K562 (cell line): ENCODE data around the gene CRKL. TPM values are rescaled to one million over a fixed set of nuclear protein-coding genes. Genes with fewer than 3 reads are reported as not detected.

Experiments
- COPS2 ChIP-seq: fragments of 450-650 bp; conservative IDR thresholded peaks from 2 replicates; pipeline ENCODE4 v1.6.1; 2016; ENCODE audit warnings: mild to moderate bottlenecking, moderate library complexity
- CREM ChIP-seq: IDR thresholded peaks from 2 replicates; pipeline ENCODE4 v1.6.1; 2014; ENCODE audit warnings: antibody characterized with exemption, low read depth
- ELF4 ChIP-seq: fragments of 450-650 bp; formaldehyde crosslinking; IDR thresholded peaks from 2 replicates; pipeline ENCODE4 v1.4.0; 2022; ENCODE audit warnings: missing genetic modification characterization
- GTF2A2 ChIP-seq: IDR thresholded peaks from 2 replicates; pipeline ENCODE4 v1.6.1; 2016; ENCODE audit warnings: mild to moderate bottlenecking, missing genetic modification characterization, missing compliant biosample characterization
- HINFP ChIP-seq: fragments of 450-650 bp; conservative IDR thresholded peaks from 2 replicates; pipeline ENCODE4 v1.6.1; 2016; ENCODE audit warnings: missing genetic modification characterization, low read depth, mild to moderate bottlenecking, control low read depth, missing compliant biosample characterization
- ILK ChIP-seq: fragments of 450-650 bp; IDR thresholded peaks from 2 replicates; pipeline ENCODE4 v1.6.1; 2016; ENCODE audit warnings: missing genetic modification characterization, low read depth, mild to moderate bottlenecking, missing compliant biosample characterization, moderate library complexity, borderline replicate concordance
- KAT7 ChIP-seq: sonication (generic); formaldehyde crosslinking; IDR thresholded peaks from 2 replicates; pipeline ENCODE4 v1.8.0; 2022; ENCODE audit warnings: missing genetic modification reagents, mild to moderate bottlenecking, borderline replicate concordance
- MIER1 ChIP-seq: fragments of 450-650 bp; IDR thresholded peaks from 2 replicates; pipeline ENCODE4 v1.6.1; 2016; ENCODE audit warnings: antibody characterized with exemption, mild to moderate bottlenecking, low read depth
- MTA3 ChIP-seq: fragments of 450-650 bp; formaldehyde crosslinking; IDR thresholded peaks from 2 replicates; pipeline ENCODE4 v1.6.1; 2017; ENCODE audit warnings: mild to moderate bottlenecking, borderline replicate concordance
- PCBP1 ChIP-seq: fragments of 200-400 bp; formaldehyde crosslinking; IDR thresholded peaks from 2 replicates; pipeline ENCODE4 v1.6.1; 2018; ENCODE audit warnings: mild to moderate bottlenecking, low read depth, low read length; ENCODE audit not compliant: poor library complexity, severe bottlenecking
- TCF7 ChIP-seq: sonication (generic); IDR thresholded peaks from 2 replicates; pipeline ENCODE4 v1.6.1; 2016; ENCODE audit warnings: antibody characterized with exemption, borderline replicate concordance
- TSC22D4 ChIP-seq: fragments of 450-650 bp; IDR thresholded peaks from 2 replicates; pipeline ENCODE4 v1.6.1; 2016; ENCODE audit warnings: missing genetic modification characterization, missing biosample characterization, control low read depth
- U2AF2 ChIP-seq: fragments of 200-400 bp; formaldehyde crosslinking; optimal IDR thresholded peaks from 2 replicates; pipeline ENCODE3; 2017; ENCODE audit warnings: low read depth, mild to moderate bottlenecking, low read length
- ZNF133 ChIP-seq: fragments of 250-450 bp; sonication (Bioruptor Pico); IDR thresholded peaks from 2 replicates; pipeline ENCODE4 v1.4.0; 2020; ENCODE audit warnings: mild to moderate bottlenecking
- ZNF274 ChIP-seq: IDR thresholded peaks from 2 replicates; pipeline ENCODE4 v1.6.1; 2011; ENCODE audit warnings: low read depth, mild to moderate bottlenecking, low read length, moderate library complexity, borderline replicate concordance
- ZNF444 ChIP-seq: fragments of 250-450 bp; sonication (Bioruptor Pico); IDR thresholded peaks from 2 replicates; pipeline ENCODE4 v1.4.0; 2020; ENCODE audit warnings: mild to moderate bottlenecking, moderate library complexity
- polyA plus RNA-seq, 8 experiments: library from polyadenylated mRNA; depleted of rRNA in 4 of 8; stranded (reverse) in 5 of 8; unstranded in 3 of 8; fragments of >200 nt; fragmentation: Nextera tagmentation in 2 of 8; fragmentation: Illumina TruSeq in 1 of 8; extraction: Ambion mirVana in 2 of 8; extraction: Trizol in 1 of 8; gene quantifications; 2 replicates each; pipeline versions ENCODE4 v1.2.1 to v1.2.3, GENCODE V29; 2011 to 2014; ENCODE audit warnings: inconsistent platforms in 1 of 8, missing spikeins in 1 of 8
- total RNA-seq, 7 experiments: library from RNA; depleted of rRNA in 6 of 7; stranded (reverse); fragments of >200 nt in 6 of 7; fragmentation: Illumina TruSeq in 2 of 7; extraction: Trizol in 2 of 7; gene quantifications; 2 replicates each; pipeline versions ENCODE4 v1.2.1 to v1.2.3, GENCODE V29; 2011 to 2021; ENCODE audit warnings: low replicate concordance in 1 of 7
- TF ChIP-seq, protein P1 (sequence below), 3 experiments: fragments of 200-800 bp in 1 of 3; sonication (Bioruptor generic) in 1 of 3; sonication (generic) in 1 of 3; formaldehyde crosslinking in 1 of 3; IDR thresholded peaks; 2 replicates each; pipeline versions ENCODE4 v1.6.1 to v1.8.0; 2016 to 2022; ENCODE audit warnings: mild to moderate bottlenecking in 2 of 3, missing compliant biosample characterization in 2 of 3, missing genetic modification characterization in 2 of 3, missing genetic modification reagents in 1 of 3
- TF ChIP-seq, protein P2 (sequence below): fragments of 450-650 bp; formaldehyde crosslinking; IDR thresholded peaks from 2 replicates; pipeline ENCODE4 v1.4.0; 2022; ENCODE audit warnings: missing genetic modification characterization
- TF ChIP-seq, protein P3 (sequence below): sonication (generic); formaldehyde crosslinking; IDR thresholded peaks from 2 replicates; pipeline ENCODE4 v1.8.1; 2023; ENCODE audit warnings: mild to moderate bottlenecking, missing genetic modification reagents

Gene CRKL
- total and polyA plus RNA-seq, 9 of the 15 experiments (the other 6 are each of a cell fraction or from before 2014, with no cell fraction given): 100 to 263 (median 124) TPM

DNA sequence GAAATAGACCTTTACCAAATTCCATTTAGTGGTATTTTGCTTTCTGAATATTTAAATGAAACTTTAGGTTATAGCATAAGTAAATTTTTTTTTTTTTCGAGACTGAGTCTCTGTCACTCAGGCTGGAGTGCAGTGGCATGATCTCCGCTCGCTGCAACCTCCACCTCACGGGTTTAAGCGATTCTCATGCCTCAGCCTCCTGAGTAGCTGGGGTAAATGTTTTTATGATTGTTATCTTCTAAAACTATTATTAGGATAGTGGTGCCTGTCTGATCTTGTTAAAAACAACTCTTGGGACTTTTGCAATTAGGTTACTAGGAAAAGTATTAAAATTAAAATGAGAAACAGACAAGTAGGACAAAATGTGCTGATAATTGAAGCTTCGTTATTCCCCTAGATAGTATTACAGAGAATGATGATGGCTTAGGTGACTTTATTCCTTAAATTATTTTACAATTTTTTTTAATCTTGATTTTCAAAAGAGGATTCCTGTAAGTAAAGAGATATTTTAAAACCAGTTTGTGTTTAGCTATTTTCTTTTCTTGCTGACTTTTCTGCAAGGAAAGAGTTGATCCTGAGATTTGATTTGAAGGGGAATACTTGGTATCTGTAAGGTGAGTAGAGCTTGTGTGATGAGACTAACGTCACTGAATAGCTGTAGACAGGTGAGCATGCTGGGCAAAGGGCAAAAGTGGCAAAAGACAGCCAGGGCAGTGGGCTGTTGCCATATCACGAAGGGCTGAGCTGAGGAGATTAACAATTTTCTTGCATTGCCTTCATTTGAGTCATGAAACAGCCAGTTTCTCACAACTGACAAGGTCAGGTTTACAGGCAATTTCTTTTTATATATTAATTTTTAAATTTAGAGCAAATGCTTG is 20.8 kb downstream of the CRKL start (continued):
- no peak for TF ChIP-seq U2AF2
- peak; percentile 63; the same call in 1 of the 2 replicates for TF ChIP-seq KAT7 (CRISPR knock-in tag)
- no peak for TF ChIP-seq GTF2A2
- TF ChIP-seq, protein P1, sequence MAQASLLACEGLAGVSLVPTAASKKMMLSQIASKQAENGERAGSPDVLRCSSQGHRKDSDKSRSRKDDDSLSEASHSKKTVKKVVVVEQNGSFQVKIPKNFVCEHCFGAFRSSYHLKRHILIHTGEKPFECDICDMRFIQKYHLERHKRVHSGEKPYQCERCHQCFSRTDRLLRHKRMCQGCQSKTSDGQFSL (CRISPR knock-in tag; IDR thresholded peaks at IDR 0.05): no peak
- TF ChIP-seq, protein P1 (tag; IDR thresholded peaks at IDR 0.05): peak in 1 of 2 experiments; percentile 63; a peak in 1 of 4 replicates
- no peak for TF ChIP-seq PCBP1
- no peak for TF ChIP-seq ZNF274
- no peak for TF ChIP-seq ILK (tag)
- TF ChIP-seq, protein P2, sequence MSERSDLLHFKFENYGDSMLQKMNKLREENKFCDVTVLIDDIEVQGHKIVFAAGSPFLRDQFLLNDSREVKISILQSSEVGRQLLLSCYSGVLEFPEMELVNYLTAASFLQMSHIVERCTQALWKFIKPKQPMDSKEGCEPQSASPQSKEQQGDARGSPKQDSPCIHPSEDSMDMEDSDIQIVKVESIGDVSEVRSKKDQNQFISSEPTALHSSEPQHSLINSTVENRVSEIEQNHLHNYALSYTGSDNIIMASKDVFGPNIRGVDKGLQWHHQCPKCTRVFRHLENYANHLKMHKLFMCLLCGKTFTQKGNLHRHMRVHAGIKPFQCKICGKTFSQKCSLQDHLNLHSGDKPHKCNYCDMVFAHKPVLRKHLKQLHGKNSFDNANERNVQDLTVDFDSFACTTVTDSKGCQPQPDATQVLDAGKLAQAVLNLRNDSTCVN: no peak
- TF ChIP-seq ZNF133 (CRISPR knock-in tag): no peak
- TF ChIP-seq TSC22D4 (tag): no peak
- TF ChIP-seq, protein P3, sequence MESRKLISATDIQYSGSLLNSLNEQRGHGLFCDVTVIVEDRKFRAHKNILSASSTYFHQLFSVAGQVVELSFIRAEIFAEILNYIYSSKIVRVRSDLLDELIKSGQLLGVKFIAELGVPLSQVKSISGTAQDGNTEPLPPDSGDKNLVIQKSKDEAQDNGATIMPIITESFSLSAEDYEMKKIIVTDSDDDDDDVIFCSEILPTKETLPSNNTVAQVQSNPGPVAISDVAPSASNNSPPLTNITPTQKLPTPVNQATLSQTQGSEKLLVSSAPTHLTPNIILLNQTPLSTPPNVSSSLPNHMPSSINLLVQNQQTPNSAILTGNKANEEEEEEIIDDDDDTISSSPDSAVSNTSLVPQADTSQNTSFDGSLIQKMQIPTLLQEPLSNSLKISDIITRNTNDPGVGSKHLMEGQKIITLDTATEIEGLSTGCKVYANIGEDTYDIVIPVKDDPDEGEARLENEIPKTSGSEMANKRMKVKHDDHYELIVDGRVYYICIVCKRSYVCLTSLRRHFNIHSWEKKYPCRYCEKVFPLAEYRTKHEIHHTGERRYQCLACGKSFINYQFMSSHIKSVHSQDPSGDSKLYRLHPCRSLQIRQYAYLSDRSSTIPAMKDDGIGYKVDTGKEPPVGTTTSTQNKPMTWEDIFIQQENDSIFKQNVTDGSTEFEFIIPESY: 0 out of 2 replicates have a peak, but pooled peaks have one; percentile 4
- no peak for TF ChIP-seq HINFP (tag)
- TF ChIP-seq ELF4 (CRISPR knock-in tag): no peak
- TF ChIP-seq MTA3: no peak
- TF ChIP-seq ZNF444 (CRISPR knock-in tag): no peak
- TF ChIP-seq CREM: no peak
- TF ChIP-seq TCF7: no peak
- TF ChIP-seq COPS2: no peak
- TF ChIP-seq MIER1: no peak
